Measurements from ENCODE around the gene CALN1. TPM values are rescaled to one million over a fixed set of nuclear protein-coding genes. Genes with fewer than 3 reads are reported as not detected.

The CALN1 gene
- total RNA-seq, 1 donor from 2014 or later = 0.13 TPM

GRCh38 chr7:71801976-71802375, 610.2 kb downstream of the CALN1 start:
- no peak for DNase-seq (ENCODE audit: low read depth in 2 of 2)

DNA sequence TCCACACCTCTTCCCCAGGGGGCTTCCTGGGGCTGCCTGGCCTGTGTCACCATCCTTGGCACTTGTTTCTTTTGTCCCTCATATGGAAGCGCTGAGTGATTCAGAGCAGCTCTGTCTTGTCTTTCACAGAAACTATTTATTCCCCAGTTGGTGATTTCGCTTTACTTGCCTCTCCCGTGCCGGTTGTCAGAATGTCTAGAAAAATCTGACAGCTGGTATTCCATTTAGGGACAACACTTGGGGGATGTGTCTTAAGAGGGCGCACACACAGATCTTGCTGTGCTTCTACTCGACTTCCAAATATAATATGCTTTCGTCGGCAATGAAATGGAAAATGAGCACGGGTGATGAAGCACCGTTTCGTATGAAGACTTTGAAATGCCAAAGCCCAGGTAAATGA, 611.8 kb downstream of the CALN1 start:
- DNase-seq (ENCODE audit: low read depth in 2 of 2) = no peak

GRCh38 chr7:71795410-71795809, 616.7 kb downstream of the CALN1 start:
- DNase-seq (ENCODE audit: low read depth in 2 of 2) = no peak

GRCh38 chr7:71793251-71793650, 618.9 kb downstream of the CALN1 start:
- no peak for DNase-seq (ENCODE audit: low read depth in 2 of 2)

DNA sequence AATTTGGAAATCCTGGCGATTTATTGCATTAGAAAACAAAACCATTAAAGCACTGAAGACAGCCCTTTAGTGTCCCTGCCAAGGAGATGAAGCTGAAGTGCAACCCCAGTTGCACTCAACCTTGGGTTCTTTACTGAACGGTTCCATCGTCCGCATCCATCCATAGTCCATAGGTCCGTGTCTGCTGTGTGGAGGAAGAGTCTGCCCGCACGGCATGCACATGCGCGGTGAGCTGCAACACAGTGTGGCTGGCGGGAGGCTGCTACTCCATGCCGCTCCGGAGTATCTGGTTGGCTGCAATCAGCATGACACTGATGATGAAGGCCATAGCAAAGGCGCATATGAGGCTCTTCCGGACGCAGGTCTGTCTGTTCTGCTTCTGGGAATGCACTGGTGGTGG, 624.6 kb downstream of the CALN1 start:
- DNase-seq (ENCODE audit: low read depth in 2 of 2) = peak in 1 of 2 donors; percentile 3

- no peak for DNase-seq (ENCODE audit: low read depth in 2 of 2)
Observed at GRCh38 chr7:71785216-71785615, 626.9 kb downstream of the CALN1 start.

- no peak for DNase-seq (ENCODE audit: low read depth in 2 of 2)
Observed at GRCh38 chr7:71784781-71785180, 627.4 kb downstream of the CALN1 start.

- DNase-seq (ENCODE audit: low read depth in 2 of 2) = no peak
Observed at GRCh38 chr7:71784180-71784579, 628.0 kb downstream of the CALN1 start.

DNA sequence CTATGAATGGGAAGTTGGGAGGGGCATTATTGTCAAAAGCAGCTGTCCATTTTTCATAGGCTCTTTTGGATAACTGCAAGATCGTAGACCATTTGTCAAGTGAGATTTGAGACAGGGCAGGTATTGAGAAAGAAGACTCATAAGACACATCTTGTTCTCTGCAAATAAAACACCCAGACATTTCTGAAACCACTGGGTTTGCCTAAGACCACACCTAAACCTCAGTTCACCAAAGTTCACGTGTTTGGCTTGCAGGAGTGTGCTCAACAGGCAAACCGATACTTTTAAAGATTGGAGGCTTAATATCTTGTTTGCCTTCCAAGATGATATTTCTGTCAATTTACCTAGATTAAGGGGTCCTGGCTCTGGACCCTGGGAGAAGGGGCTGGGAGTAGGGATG, 628.4 kb downstream of the CALN1 start:
- DNase-seq (ENCODE audit: low read depth in 2 of 2) = no peak

- no peak for DNase-seq (ENCODE audit: low read depth in 2 of 2)
Observed at GRCh38 chr7:71782051-71782450, 630.1 kb downstream of the CALN1 start.

DNA sequence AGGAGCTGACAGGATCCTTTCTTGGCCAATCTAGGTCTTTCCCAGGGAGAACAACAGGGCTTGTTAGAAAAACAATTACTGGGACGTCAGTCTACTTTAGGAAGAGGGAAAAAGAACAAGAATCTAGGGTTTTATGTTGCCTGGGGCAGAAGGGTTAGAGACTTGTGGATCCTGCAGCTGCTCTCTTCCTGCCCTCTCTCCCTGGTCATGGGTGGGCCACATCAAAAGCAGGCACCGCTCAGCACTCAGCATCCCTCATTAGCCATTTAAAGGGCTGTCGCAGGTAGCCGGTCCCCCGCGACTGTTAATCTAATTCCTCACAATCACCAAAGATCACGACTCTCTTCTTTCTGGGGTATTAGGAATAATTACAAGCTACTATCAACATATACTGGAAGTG, 631.9 kb downstream of the CALN1 start:
- DNase-seq (ENCODE audit: low read depth in 2 of 2) = no peak

DNA sequence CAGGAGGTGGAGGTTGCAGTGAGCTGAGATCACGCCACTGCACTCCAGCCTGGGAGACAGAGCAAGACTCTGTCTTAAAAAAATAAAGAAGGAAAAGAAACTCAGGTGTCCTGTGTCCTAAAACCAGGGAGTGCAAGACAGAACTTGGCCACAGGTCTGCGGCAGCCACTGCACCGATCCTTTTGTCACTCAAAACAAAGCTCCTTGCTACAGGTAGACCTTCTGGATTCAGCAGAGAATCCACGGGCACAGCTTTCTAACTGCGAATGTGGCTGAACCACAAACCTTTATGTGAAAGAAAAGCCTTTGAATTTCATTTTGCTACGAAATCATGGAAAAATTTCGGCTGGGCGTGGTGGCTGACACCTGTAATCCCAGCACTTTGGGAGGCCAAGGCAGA, 634.9 kb downstream of the CALN1 start:
- no peak for DNase-seq (ENCODE audit: low read depth in 2 of 2)

DNA sequence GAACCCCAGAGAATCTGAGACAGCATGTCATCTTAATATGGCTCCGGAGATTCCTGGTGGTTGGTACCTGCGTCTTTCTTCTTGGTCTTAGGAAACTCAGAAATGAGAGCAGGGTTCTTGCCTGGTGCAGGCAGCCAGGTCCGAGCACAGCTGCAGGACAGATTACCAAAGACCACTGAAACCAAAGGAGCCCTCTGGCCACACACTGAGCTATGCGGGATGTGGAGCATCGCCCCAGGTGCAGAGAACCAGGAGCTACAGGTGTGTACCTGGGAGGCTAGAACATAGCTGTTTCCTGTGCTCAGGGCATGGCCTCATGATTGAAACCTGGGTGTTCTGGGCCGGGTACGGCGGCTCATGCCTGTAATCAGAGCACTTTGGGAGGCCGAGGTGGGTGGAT, 635.4 kb downstream of the CALN1 start:
- DNase-seq (ENCODE audit: low read depth in 2 of 2) = no peak

DNA sequence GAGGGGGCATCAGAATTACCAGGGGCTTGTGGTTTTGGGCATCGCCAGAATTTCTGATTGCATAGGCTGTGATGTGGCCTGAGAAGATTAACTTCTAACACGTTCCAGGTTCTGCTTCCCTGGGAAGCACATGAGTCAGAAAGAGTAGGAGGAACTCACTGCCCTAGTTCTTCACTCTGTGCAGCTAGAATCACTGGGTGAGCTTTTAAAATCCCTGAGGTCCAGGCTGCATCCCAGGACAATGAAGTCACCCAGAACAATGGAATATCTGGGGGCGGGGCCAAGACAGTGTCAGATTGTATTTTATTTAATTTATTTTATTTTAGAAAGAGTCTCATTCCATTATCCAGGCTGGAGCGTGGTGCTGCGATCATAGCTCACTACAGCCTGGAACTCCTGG, 636.5 kb downstream of the CALN1 start:
- no peak for DNase-seq (ENCODE audit: low read depth in 2 of 2)

GRCh38 chr7:71772779-71773178, 639.4 kb downstream of the CALN1 start:
- no peak for DNase-seq (ENCODE audit: low read depth in 2 of 2)

GRCh38 chr7:71770269-71770907, 641.8 kb downstream of the CALN1 start:
- no peak for DNase-seq (ENCODE audit: low read depth in 2 of 2)

GRCh38 chr7:71769326-71769725, 642.8 kb downstream of the CALN1 start:
- DNase-seq (ENCODE audit: low read depth in 2 of 2) = no peak

GRCh38 chr7:71768450-71768849, 643.7 kb downstream of the CALN1 start:
- DNase-seq (ENCODE audit: low read depth in 2 of 2) = no peak

GRCh38 chr7:71766016-71766415, 646.1 kb downstream of the CALN1 start:
- no peak for DNase-seq (ENCODE audit: low read depth in 2 of 2)

GRCh38 chr7:71761336-71761735, 650.8 kb downstream of the CALN1 start:
- no peak for DNase-seq (ENCODE audit: low read depth in 2 of 2)

DNA sequence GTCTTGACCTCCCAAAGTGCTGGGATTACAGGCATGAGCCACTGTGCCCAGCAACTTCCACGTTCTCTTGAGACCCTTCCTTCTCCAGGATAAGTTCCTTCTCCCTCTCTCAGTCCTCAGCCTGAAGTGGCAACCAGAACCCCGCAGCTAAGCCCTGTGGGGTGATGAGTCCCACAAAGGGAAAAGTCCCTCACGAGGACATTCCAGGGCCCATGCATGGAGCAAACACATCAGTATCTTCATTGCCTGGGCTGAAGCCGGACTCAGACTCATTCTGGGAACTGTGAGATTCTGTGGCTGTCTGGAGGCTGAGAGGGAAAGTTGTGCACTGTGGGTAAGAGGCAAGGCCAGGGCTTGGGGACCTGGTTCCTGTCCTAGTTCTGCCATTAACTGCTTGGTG, 657.3 kb downstream of the CALN1 start:
- no peak for DNase-seq (ENCODE audit: low read depth in 2 of 2)

GRCh38 chr7:71753956-71754664, 658.0 kb downstream of the CALN1 start:
- no peak for DNase-seq (ENCODE audit: low read depth in 2 of 2)

- DNase-seq (ENCODE audit: low read depth in 2 of 2) = no peak
Observed at GRCh38 chr7:71753236-71753635, 658.9 kb downstream of the CALN1 start.

Measured in dermis microvascular lymphatic vessel endothelial cell (primary cell).